Measurements from ENCODE around the gene KLHL17. TPM values are rescaled to one million over a fixed set of nuclear protein-coding genes. Genes with fewer than 3 reads are reported as not detected.
A peak's percentile ranks its signal among the peaks of the same experiment; 100 is the strongest.

Gene KLHL17
- total RNA-seq, 1 donor from 2014 or later, result 4.5 TPM

GRCh38 chr1:959731-960362 lies 537 bp upstream of the KLHL17 start:
- FAIRE-seq, result no peak
- H3K36me3 ChIP-seq (ENCODE audit: control insufficient read depth, insufficient read depth, low read length), result peaks cover 23% of the 10 kb centered on the region
- no peak for DNase-seq (ENCODE audit: low read depth)
- H3K4me3 ChIP-seq (ENCODE audit: low read depth, low read length), result peak overlapping the region; percentile 60
- H3K27me3 ChIP-seq (ENCODE audit: control insufficient read depth, insufficient read depth, low read length), result no peaks in the 10 kb centered on the region
- TF ChIP-seq CTCF (IDR thresholded peaks at IDR 0.05; ENCODE audit: insufficient read depth, low read length, severe bottlenecking), result no peak

- FAIRE-seq, result no peak
- H3K27me3 ChIP-seq (ENCODE audit: control insufficient read depth, insufficient read depth, low read length), result no peaks in the 10 kb centered on the region
- TF ChIP-seq CTCF (IDR thresholded peaks at IDR 0.05; ENCODE audit: insufficient read depth, low read length, severe bottlenecking), result no peak
- no peak for DNase-seq (ENCODE audit: low read depth)
- peaks cover 12% of the 10 kb centered on the region for H3K36me3 ChIP-seq (ENCODE audit: control insufficient read depth, insufficient read depth, low read length)
- peak overlapping the region; percentile 60 for H3K4me3 ChIP-seq (ENCODE audit: low read depth, low read length)
Measured at GRCh38 chr1:961132-961669, 817 bp downstream of the KLHL17 start.

GRCh38 chr1:962381-963300 lies 2.3 kb downstream of the KLHL17 start:
- FAIRE-seq, result no peak
- DNase-seq (ENCODE audit: low read depth), result no peak
- TF ChIP-seq CTCF (IDR thresholded peaks at IDR 0.05; ENCODE audit: insufficient read depth, low read length, severe bottlenecking), result no peak
- H3K27me3 ChIP-seq (ENCODE audit: control insufficient read depth, insufficient read depth, low read length), result no peaks in the 10 kb centered on the region
- H3K4me3 ChIP-seq (ENCODE audit: low read depth, low read length), result no peak overlapping the region
- H3K36me3 ChIP-seq (ENCODE audit: control insufficient read depth, insufficient read depth, low read length), result peaks cover 8% of the 10 kb centered on the region

- no peak for DNase-seq (ENCODE audit: low read depth)
- no peak for FAIRE-seq
- TF ChIP-seq CTCF (IDR thresholded peaks at IDR 0.05; ENCODE audit: insufficient read depth, low read length, severe bottlenecking), result no peak
- peaks cover 10% of the 10 kb centered on the region for H3K36me3 ChIP-seq (ENCODE audit: control insufficient read depth, insufficient read depth, low read length)
- no peaks in the 10 kb centered on the region for H3K27me3 ChIP-seq (ENCODE audit: control insufficient read depth, insufficient read depth, low read length)
- no peak overlapping the region for H3K4me3 ChIP-seq (ENCODE audit: low read depth, low read length)
Measured at GRCh38 chr1:963301-963651, 2.9 kb downstream of the KLHL17 start.

GRCh38 chr1:963746-964525 lies 3.6 kb downstream of the KLHL17 start:
- Histone ChIP-seq H3K4me3 (ENCODE audit: low read depth, low read length) (no peak overlapping the region), H3K27me3 (ENCODE audit: control insufficient read depth, insufficient read depth, low read length) (no peaks in the 10 kb centered on the region), H3K36me3 (ENCODE audit: control insufficient read depth, insufficient read depth, low read length) (peaks cover 10% of the 10 kb centered on the region)
- TF ChIP-seq CTCF (IDR thresholded peaks at IDR 0.05; ENCODE audit: insufficient read depth, low read length, severe bottlenecking), result no peak
- FAIRE-seq, result no peak
- DNase-seq (ENCODE audit: low read depth), result no peak
